K562 (cell line): Measurements from ENCODE around the gene GUK1. TPM values are rescaled to one million over a fixed set of nuclear protein-coding genes. Genes with fewer than 3 reads are reported as not detected.
A peak's percentile ranks its signal among the peaks of the same experiment; 100 is the strongest.

Experiments
- ATAC-seq: fragments of 200-7000 bp; cut with Tn5 transposase; 3 replicates; pipeline ENCODE4 v1.9.1; 2020; ENCODE audit warnings: moderate library complexity
- BruUV-seq: library from RNA; stranded (reverse); fragments of 400-500 nt; replicated peaks from 2 replicates; lab custom pipeline; 2021; lab: Mats Ljungman, UMichigan
- CTCF ChIA-PET: fragments of 300-600 bp; formaldehyde crosslinking; extraction: SDS; loops from one replicate; lab custom pipeline; 2021; ENCODE audit warnings: low intra/inter-chr PET ratio; lab: Yijun Ruan, JAX
- POLR2A ChIA-PET: fragments of 300-600, 350-650 bp; sonication (Branson Sonifier 250); formaldehyde crosslinking; extraction: SDS; loops from one replicate; lab custom pipeline; 2021; ENCODE audit warnings: antibody characterized with exemption, inconsistent platforms; lab: Yijun Ruan, JAX
- DNase-seq, 4 experiments: peaks; one replicate each; pipeline versions ENCODE4 v3.0.0 to v3.0.0-alpha.2; 2011 to 2018; ENCODE audit warnings: low spot score in 3 of 4, mixed read lengths in 3 of 4; ENCODE audit errors: extremely low read depth in 1 of 4
- FAIRE-seq: peaks from 2 replicates; lab custom pipeline; 2011; peaks lifted over from hg19 to GRCh38; lab: Jason Lieb, UNC
- H2AFZ ChIP-seq: 2 replicates; pipeline ENCODE4 v1.6.0; 2011; ENCODE audit warnings: low read depth, low read length, control low read depth, inconsistent platforms
- H3K27ac ChIP-seq: fragments of 200-600 bp; 3 replicates; pipeline ENCODE4 v1.8.0; 2011; ENCODE audit warnings: low read depth, mild to moderate bottlenecking, control low read depth, inconsistent platforms, low read length, moderate library complexity, mixed read lengths; ENCODE audit errors: extremely low read depth
- H3K27me3 ChIP-seq, 2 experiments: fragments of 300-600 bp in 1 of 2; 2 replicates in 1 of 2; 3 replicates in 1 of 2; pipeline versions ENCODE4 v1.6.0 to v1.8.0; 2011; ENCODE audit warnings: inconsistent platforms in 2 of 2, low read length in 2 of 2, mild to moderate bottlenecking in 1 of 2, mixed read lengths in 1 of 2, moderate library complexity in 1 of 2; ENCODE audit not compliant: control insufficient read depth in 2 of 2, insufficient read depth in 2 of 2
- H3K36me3 ChIP-seq: fragments of 300-600 bp; 3 replicates; pipeline ENCODE4 v1.8.0; 2011; ENCODE audit warnings: mild to moderate bottlenecking, low read length, inconsistent platforms; ENCODE audit not compliant: control insufficient read depth, insufficient read depth
- H3K4me1 ChIP-seq, 2 experiments: fragments of 200-600 bp in 1 of 2; replicated peaks in 1 of 2; 2 replicates in 1 of 2; 3 replicates in 1 of 2; pipeline versions ENCODE4 v1.5.1 to v1.8.0; 2011; ENCODE audit warnings: inconsistent platforms in 2 of 2, low read length in 2 of 2, mild to moderate bottlenecking in 1 of 2, mixed read lengths in 1 of 2, moderate library complexity in 1 of 2; ENCODE audit not compliant: control insufficient read depth in 2 of 2, insufficient read depth in 2 of 2
- H3K4me2 ChIP-seq: 2 replicates; pipeline ENCODE4 v1.6.1; 2011; ENCODE audit warnings: low read length, control low read depth, inconsistent platforms, mixed read lengths; ENCODE audit not compliant: insufficient read depth
- H3K4me3 ChIP-seq: fragments of 200-600 bp; sonication (generic), shearing (Covaris generic); 2 replicates; pipeline ENCODE4 v1.5.1; 2016; ENCODE audit warnings: control low read depth, inconsistent platforms
- H3K79me2 ChIP-seq: fragments of 200-600 bp; 3 replicates; pipeline ENCODE4 v1.8.0; 2011; ENCODE audit warnings: low read length, inconsistent platforms; ENCODE audit not compliant: control insufficient read depth, insufficient read depth
- H3K9ac ChIP-seq, 2 experiments: 2 replicates each; pipeline versions ENCODE4 v1.6.0 to v1.6.1; 2011; ENCODE audit warnings: low read depth in 2 of 2, low read length in 2 of 2, control low read depth in 1 of 2, inconsistent platforms in 1 of 2, mild to moderate bottlenecking in 1 of 2, mixed read lengths in 1 of 2; ENCODE audit not compliant: insufficient read depth in 1 of 2
- H3K9me1 ChIP-seq: one replicate; pipeline ENCODE4 v1.6.0; 2011; ENCODE audit warnings: inconsistent platforms, mild to moderate bottlenecking, low read length, moderate library complexity; ENCODE audit not compliant: control insufficient read depth, insufficient read depth
- H3K9me3 ChIP-seq: replicated peaks from 2 replicates; pipeline ENCODE4 v1.5.1; 2011; ENCODE audit warnings: low read depth, low read length, inconsistent platforms; ENCODE audit not compliant: control insufficient read depth, insufficient read depth
- H4K20me1 ChIP-seq: replicated peaks from 2 replicates; pipeline ENCODE4 v1.6.1; 2011; ENCODE audit warnings: low read length, inconsistent platforms, mixed read lengths; ENCODE audit not compliant: control insufficient read depth, insufficient read depth
- MAZ ChIP-seq, 2 experiments: fragments of 450-650 bp in 1 of 2; sonication (generic) in 1 of 2; formaldehyde crosslinking; IDR thresholded peaks in 1 of 2; conservative IDR thresholded peaks in 1 of 2; 2 replicates each; pipeline versions ENCODE4 v1.4.0 to v1.5.0; 2020; ENCODE audit warnings: mild to moderate bottlenecking in 1 of 2, missing genetic modification reagents in 1 of 2
- POLR2AphosphoS2 ChIP-seq: IDR thresholded peaks from 2 replicates; pipeline ENCODE4 v1.6.1; 2012; ENCODE audit warnings: low read length, improper control_type of control experiment
- POLR2AphosphoS5 ChIP-seq: IDR thresholded peaks from 2 replicates; pipeline ENCODE4 v1.6.1; 2011; ENCODE audit warnings: mild to moderate bottlenecking, low read depth, low read length, moderate library complexity; ENCODE audit not compliant: control insufficient read depth, insufficient read depth
- POLR2G ChIP-seq: fragments of 200-400 bp; formaldehyde crosslinking; IDR thresholded peaks from 2 replicates; pipeline ENCODE4 v1.6.1; 2017; ENCODE audit warnings: low read depth, mild to moderate bottlenecking, antibody characterized with exemption, low read length, moderate library complexity
- RBFOX2 ChIP-seq: fragments of 200-400 bp; formaldehyde crosslinking; IDR thresholded peaks from 2 replicates; pipeline ENCODE4 v1.6.1; 2017; ENCODE audit warnings: low read depth, mild to moderate bottlenecking, low read length, moderate library complexity
- RBM22 ChIP-seq: fragments of 200-400 bp; formaldehyde crosslinking; IDR thresholded peaks from 2 replicates; pipeline ENCODE4 v1.6.1; 2018; ENCODE audit warnings: low read length, low read depth; ENCODE audit not compliant: poor library complexity, severe bottlenecking
- ZFPM2 ChIP-seq: fragments of 250-450 bp; sonication (Bioruptor Pico); IDR thresholded peaks from 2 replicates; pipeline ENCODE4 v1.5.1; 2022; ENCODE audit warnings: mild to moderate bottlenecking
- ZNF583 ChIP-seq: fragments of 250-450 bp; sonication (Bioruptor Pico); IDR thresholded peaks from 2 replicates; pipeline ENCODE4 v1.4.0; 2020
- WGBS: fragments of 100-300 bp; shearing (Covaris generic); methylation state at CpG from one replicate; pipeline ENCODE4 v1.1.6; 2016; ENCODE audit warnings: low coverage, mixed read lengths; ENCODE audit not compliant: insufficient coverage; ENCODE audit errors: missing lambda C conversion rate; 5-methylcytosine and 5-hydroxymethylcytosine counted together
- in situ Hi-C: fragments of 300-500 bp; cut with MboI; formaldehyde crosslinking; loops from 4 replicates; pipeline ENCODE4 v1.15.0; 2018; ENCODE audit warnings: inconsistent platforms, mixed read lengths
- intact Hi-C: fragments of 100-400 bp; cut with micrococcal nuclease; formaldehyde crosslinking; loops from 2 replicates; pipeline ENCODE4 v1.14.2; 2022
- polyA plus RNA-seq, 8 experiments: library from polyadenylated mRNA; depleted of rRNA in 4 of 8; stranded (reverse) in 5 of 8; unstranded in 3 of 8; fragments of >200 nt; fragmentation: Nextera tagmentation in 2 of 8; fragmentation: Illumina TruSeq in 1 of 8; extraction: Ambion mirVana in 2 of 8; extraction: Trizol in 1 of 8; gene quantifications; 2 replicates each; pipeline versions ENCODE4 v1.2.1 to v1.2.3, GENCODE V29; 2011 to 2014; ENCODE audit warnings: inconsistent platforms in 1 of 8, missing spikeins in 1 of 8
- total RNA-seq, 7 experiments: library from RNA; depleted of rRNA in 6 of 7; stranded (reverse); fragments of >200 nt in 6 of 7; fragmentation: Illumina TruSeq in 2 of 7; extraction: Trizol in 2 of 7; gene quantifications; 2 replicates each; pipeline versions ENCODE4 v1.2.1 to v1.2.3, GENCODE V29; 2011 to 2021; ENCODE audit warnings: low replicate concordance in 1 of 7
- TF ChIP-seq, protein P1 (sequence below): sonication (generic); formaldehyde crosslinking; IDR thresholded peaks from 2 replicates; pipeline ENCODE4 v1.8.0; 2022; ENCODE audit warnings: missing genetic modification reagents, mild to moderate bottlenecking, moderate library complexity, borderline replicate concordance
- TF ChIP-seq, protein P2 (sequence below): fragments of 450-650 bp; formaldehyde crosslinking; conservative IDR thresholded peaks from 2 replicates; pipeline ENCODE4 v1.4.0; 2022; ENCODE audit warnings: mild to moderate bottlenecking, missing genetic modification characterization

The GUK1 gene
- total and polyA plus RNA-seq, 9 of the 15 experiments (the other 6 are each of a cell fraction or from before 2014, with no cell fraction given), result 7.0 to 331 (median 132) TPM

GRCh38 chr1:228100822-228101613 is 39.1 kb upstream of the GUK1 start:
- BruUV-seq, result TSS peak; percentile 59
- peaks cover 37% of the 10 kb centered on the region for H4K20me1 ChIP-seq
- no peak overlapping the region for H2AFZ ChIP-seq
- DNase-seq, result peak in 2 of 4 experiments; percentile 18 to 42
- intact Hi-C loops, result loop anchor here (2.0 kb wide), 1 partner anchor 16 kb away; no protein-coding TSS in a partner anchor
- peaks cover 15 to 64% of the 10 kb centered on the region in 2 experiments for H3K4me1 ChIP-seq
- peak overlapping the region in 1 of 2 experiments; percentile 98; a peak in 2 of 4 replicates for H3K9ac ChIP-seq
- in situ Hi-C loops, result no loop called here
- ChIA-PET POLR2A (interaction anchor here (0.6 to 6.0 kb wide), 7 partner anchors 9 to 129 kb away, joined by 3 to 92 read pairs (median 7); partner anchors contain the start of genes GJC2 and MRPL55), CTCF (no interaction called here)
- H3K79me2 ChIP-seq, result peaks cover 57% of the 10 kb centered on the region
- H3K27me3 ChIP-seq, result no peaks in the 10 kb centered on the region
- ATAC-seq, result no peak
- WGBS, result 72% methylated on average over 12 of the region's 12 CpGs
- TF ChIP-seq ZFPM2 (CRISPR knock-in tag) (no peak), POLR2G (peak; percentile 77), ZNF583 (CRISPR knock-in tag) (0 out of 2 replicates have a peak, but pooled peaks have one; percentile 28), POLR2AphosphoS5 (peak; percentile 23; the same call in 1 of the 2 replicates), RBM22 (peak; percentile 57), POLR2AphosphoS2 (peak; percentile 71; the same call in 1 of the 2 replicates), RBFOX2 (peak; percentile 38; the same call in 1 of the 2 replicates), MAZ (CRISPR knock-in tag; conservative IDR thresholded peaks at IDR 0.05 in 1 of 2, IDR thresholded peaks at IDR 0.05 in 1 of 2) (no peak)
- TF ChIP-seq, protein P1, sequence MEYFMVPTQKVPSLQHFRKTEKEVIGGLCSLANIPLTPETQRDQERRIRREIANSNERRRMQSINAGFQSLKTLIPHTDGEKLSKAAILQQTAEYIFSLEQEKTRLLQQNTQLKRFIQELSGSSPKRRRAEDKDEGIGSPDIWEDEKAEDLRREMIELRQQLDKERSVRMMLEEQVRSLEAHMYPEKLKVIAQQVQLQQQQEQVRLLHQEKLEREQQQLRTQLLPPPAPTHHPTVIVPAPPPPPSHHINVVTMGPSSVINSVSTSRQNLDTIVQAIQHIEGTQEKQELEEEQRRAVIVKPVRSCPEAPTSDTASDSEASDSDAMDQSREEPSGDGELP, result peak; percentile 26; the same call in 1 of the 2 replicates
- TF ChIP-seq, protein P2, sequence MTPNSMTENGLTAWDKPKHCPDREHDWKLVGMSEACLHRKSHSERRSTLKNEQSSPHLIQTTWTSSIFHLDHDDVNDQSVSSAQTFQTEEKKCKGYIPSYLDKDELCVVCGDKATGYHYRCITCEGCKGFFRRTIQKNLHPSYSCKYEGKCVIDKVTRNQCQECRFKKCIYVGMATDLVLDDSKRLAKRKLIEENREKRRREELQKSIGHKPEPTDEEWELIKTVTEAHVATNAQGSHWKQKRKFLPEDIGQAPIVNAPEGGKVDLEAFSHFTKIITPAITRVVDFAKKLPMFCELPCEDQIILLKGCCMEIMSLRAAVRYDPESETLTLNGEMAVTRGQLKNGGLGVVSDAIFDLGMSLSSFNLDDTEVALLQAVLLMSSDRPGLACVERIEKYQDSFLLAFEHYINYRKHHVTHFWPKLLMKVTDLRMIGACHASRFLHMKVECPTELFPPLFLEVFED (CRISPR knock-in tag), result 0 out of 2 replicates have a peak, but pooled peaks have one; percentile 8
- H3K27ac ChIP-seq, result 0 out of 3 replicates have a peak overlapping the region, but pooled peaks have one; percentile 3
- peaks cover 3% of the 10 kb centered on the region for H3K9me1 ChIP-seq
- H3K9me3 ChIP-seq, result peaks cover 5% of the 10 kb centered on the region; the same call in 1 of the 2 replicates
- H3K4me3 ChIP-seq, result no peak overlapping the region
- FAIRE-seq, result peak; percentile 23
- H3K36me3 ChIP-seq, result peaks cover 64% of the 10 kb centered on the region
- H3K4me2 ChIP-seq, result no peak overlapping the region
